CD4-positive, alpha-beta T cell treated with Interleukin-10 for 1 hour (primary cell): ENCODE data around the gene APC.
A peak's percentile ranks its signal among the peaks of the same experiment; 100 is the strongest.
"Not testable (repeated sequence)": the region's sequence is repeated elsewhere in the genome, so short reads cannot be mapped to it uniquely, and the experiment has no call there.

Source experiments
- DNase-seq: peaks from one replicate; pipeline ENCODE4 v3.0.0-alpha.2; 2020

APC gene

DNA sequence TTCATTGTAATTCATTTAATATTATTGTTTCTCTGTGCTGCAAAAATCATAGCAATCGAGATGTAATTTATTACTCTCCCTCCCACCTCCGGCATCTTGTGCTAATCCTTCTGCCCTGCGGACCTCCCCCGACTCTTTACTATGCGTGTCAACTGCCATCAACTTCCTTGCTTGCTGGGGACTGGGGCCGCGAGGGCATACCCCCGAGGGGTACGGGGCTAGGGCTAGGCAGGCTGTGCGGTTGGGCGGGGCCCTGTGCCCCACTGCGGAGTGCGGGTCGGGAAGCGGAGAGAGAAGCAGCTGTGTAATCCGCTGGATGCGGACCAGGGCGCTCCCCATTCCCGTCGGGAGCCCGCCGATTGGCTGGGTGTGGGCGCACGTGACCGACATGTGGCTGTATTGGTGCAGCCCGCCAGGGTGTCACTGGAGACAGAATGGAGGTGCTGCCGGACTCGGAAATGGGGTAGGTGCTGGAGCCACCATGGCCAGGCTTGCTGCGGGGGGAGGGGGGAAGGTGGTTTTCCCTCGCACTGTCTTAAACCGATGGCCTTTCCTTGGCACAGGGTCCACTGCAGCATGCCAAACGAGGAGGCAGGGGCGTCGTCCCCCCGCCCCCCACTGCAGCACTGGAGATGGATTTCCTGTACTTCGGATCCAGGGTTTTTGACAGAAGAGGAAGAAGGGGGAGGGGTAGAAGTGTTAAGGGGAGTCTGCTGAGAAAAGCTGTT is at the start of gene APC:
APC (plus strand) TSS at position 423 of the 728 bp plus-strand sequence. CDS start 17,006 bp downstream, outside the sequence.
- DNase-seq, result peak; percentile 80

- no peak for DNase-seq
These were observed 48.4 kb upstream of the APC start for GRCh38 chr5:112689155-112689909.

DNA sequence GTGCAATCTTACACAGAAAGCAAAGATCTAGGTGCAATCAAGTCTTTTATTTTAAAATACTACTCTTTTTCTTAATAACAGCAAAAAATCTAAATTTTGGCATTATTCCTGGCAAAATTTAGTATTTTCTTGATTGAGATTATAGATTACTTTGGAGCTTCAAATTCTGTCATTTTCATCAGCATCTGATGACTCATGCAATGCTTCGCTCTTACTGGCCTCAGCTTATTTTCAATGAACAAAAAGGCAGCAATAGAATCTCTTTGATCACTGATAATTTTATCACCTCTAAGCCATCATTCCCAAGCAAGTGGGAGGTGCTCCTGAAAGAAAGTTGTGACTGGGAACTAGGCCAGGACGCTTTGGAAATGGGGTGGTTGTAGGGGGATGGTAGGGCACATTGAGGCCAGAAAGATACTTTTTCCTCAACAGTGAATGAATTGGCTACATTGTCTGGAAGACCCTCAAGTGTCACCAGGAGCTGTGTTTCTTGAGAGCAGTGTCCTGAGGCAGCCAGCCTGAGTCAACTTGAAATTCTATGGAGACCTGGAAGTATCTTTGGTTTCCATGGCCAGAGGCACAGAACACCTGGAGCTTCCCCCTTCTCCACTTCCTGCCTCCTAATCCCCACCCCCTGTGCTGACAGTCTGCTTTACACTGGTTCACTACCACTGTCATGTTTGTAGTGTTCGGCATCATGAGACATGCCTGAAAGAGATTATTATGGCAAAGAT is 46.9 kb upstream of the APC start:
- no peak for DNase-seq

- DNase-seq, result no peak
These were observed 46.4 kb upstream of the APC start for GRCh38 chr5:112691339-112691680.

- peak; percentile 25 for DNase-seq
These were observed 45.9 kb upstream of the APC start for GRCh38 chr5:112691758-112692157.

DNA sequence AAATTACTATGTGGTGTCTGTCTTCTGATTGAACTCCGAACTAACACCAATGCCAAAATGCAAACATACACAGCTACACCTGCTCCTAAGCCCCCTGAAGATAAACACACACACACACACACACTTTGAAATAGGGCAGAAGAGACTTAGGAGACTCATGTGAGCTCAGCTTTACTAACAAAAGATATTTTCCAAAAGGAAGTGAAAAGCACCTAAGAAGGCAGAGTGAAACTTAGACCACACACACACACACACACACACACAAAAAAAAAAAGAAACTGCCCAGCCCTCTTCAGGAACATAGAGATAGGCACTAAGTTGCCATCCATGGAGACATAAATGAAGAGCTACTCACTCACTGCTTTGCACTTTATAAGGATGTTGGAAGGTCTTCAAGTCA is 45.2 kb upstream of the APC start:
- DNase-seq, result no peak

GRCh38 chr5:112693301-112693700 is 44.4 kb upstream of the APC start:
- DNase-seq, result no peak

GRCh38 chr5:112694853-112695709 is 42.6 kb upstream of the APC start:
- DNase-seq, result no peak

DNA sequence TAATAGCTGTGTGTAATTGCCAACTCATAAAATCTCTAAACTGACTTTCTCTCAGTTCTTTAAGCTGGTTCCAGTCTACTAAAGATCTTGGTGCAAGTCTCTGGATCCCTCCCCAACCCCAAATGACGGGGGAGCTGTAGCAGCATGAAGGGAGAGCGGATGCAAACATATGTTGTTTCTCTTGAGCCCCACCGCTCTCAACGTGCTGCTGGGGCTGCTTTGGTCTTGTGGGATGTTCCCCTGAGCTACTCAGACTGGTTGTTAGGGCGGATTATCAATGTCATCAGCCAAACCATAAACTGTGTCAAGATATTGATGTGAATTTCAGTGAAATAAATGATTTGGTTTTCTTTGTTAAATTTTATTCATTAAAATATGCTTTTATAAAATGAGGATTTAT is 40.9 kb upstream of the APC start:
- no peak for DNase-seq

- DNase-seq, result no peak
These were observed 40.4 kb upstream of the APC start for GRCh38 chr5:112697322-112697721.

DNA sequence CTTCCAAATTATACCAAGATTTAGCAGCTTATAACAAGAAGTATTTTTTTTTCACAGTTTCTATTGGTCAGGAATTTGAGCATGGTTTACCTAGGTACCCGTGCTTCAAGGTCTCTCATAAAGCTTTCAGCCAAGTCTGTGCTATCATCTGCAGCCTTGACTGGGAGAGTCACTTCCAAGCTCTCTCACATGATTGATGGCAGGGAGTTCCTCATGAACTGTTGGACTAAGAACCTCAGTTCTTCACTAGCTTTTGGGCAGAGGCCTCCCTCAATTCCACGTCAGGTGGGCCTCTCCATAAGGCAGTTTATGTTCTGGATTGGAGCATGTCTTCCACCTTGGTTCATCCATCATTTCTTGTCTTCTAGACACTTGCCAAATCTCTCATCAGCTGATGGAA is 39.9 kb upstream of the APC start:
- DNase-seq, result no peak

DNA sequence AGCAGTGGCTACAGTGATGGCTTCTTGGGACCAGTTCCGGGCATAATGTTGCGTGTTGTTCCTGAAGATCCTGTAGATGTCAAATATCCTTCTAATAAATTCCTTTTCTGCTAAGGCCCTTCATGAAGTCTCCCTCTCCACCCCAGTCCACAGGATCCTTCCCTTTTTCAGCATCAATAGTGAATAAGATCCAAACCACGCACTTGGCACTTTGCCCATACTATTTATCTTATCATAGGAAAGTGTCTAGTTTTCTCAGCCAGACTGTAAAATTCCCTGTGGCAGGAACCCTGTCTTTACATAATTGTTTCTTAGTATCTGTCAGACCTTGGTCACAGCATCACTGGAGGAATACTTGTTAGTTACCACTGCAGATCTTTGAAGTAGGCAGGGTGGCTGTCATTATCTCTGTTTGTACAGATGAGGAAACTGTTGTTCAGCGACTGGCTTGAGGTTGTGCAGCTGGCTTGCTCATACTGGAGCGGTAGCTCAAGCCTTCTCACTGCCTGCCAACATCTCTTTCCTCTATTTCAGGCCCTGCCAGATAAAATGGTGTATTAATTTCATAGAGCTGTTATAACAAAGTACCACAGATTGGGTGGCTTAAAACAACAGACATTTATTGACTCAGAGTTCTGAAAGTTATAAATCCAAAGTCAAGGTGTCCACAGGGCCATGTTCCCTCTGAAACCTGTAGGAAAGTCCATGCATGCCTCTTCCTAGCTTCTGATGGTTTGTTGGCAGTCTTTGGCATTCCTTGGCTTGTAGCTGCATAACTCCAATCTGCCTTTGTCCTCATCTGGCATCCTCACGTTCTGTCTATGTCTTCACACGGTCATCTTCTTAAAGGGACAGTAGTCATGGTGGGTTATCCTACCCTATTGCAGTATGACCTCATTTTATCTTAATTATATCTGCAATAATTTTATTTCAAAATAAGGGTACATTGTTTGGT is 33.5 kb upstream of the APC start:
- no peak for DNase-seq

GRCh38 chr5:112706446-112707016 is 31.2 kb upstream of the APC start:
- no peak for DNase-seq

- DNase-seq, result peak; percentile 99
These were observed 30.2 kb upstream of the APC start for GRCh38 chr5:112707187-112708102.

- no peak for DNase-seq
These were observed 29.5 kb upstream of the APC start for GRCh38 chr5:112708103-112708622.

DNA sequence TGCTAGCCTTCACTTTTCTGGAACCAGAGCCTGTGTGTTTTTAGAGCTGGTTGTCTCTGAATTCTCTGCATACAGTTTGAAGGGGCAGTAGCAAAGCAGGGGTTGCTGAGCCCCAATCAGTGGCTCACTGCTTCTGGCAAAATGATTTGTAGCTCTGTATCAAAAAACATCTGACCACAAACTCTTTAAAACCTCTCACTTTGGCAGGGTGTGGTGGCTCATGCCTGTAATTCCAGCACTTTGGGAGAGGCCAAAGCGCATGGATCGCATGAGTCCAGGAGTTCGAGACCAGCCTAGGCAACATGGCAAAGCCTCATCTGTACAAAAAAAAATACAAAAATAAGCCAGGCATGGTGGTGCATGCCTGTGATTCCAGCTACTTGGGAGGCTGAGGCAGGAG is 28.3 kb upstream of the APC start:
- no peak for DNase-seq

GRCh38 chr5:112710896-112711295 is 26.8 kb upstream of the APC start:
- no peak for DNase-seq

DNA sequence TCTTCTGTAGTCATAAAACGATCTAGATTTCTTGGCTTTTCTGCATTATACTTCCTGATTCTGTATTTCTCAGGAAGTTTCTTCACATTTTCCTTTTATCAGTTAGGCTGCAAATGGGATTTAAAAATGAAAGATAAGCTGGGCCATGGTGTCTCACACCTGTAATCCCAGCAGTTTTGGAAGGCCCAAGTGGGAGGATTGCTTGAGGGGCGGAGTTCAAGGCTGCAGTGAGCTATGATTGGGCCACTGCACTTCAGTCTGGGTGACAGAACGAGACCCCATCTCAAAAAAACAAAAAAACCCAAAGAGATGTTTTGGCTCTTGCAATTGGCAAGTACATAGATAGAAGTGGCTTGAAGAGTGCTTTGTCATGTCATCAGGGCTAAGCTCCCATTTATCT is 26.2 kb upstream of the APC start:
- DNase-seq, result no peak

GRCh38 chr5:112713206-112713605 is 24.5 kb upstream of the APC start:
- no peak for DNase-seq

DNA sequence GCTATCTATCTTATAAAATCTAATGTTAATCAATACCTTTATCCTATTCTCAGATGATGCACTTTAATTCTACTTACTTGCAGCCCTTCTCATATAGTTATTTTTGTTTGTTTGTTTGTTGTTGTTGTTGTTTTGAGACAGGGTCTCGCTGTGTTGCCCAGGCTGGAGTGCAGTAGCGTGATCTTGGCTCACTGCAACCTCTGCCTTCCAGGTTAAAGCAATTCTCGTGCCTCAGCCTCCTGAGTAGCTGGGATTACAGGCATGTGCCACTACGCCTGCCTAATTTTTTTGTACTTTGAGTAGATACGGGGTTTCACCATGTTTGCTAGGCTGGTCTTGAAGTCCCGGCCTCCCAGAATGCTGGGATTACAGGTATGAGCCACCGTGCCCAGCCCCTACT is 20.8 kb upstream of the APC start:
- not testable (repeated sequence) for DNase-seq
